ENCODE results near the gene UBN2.
"Not testable (repeated sequence)": the region's sequence is repeated elsewhere in the genome, so short reads cannot be mapped to it uniquely, and the experiment has no call there.

Gene UBN2

GRCh38 chr7:139230774-139231512 is at the start of gene UBN2:
Gene UBN2, plus strand, starts transcription at chr7:139231237. Its CDS starts 248 bp downstream, at chr7:139231485.
- peak; percentile 93 for DNase-seq

GRCh38 chr7:139181404-139181803 is 49.6 kb upstream of the UBN2 start:
- peak; percentile 4 for DNase-seq

- DNase-seq, result no peak
These were observed 48.7 kb upstream of the UBN2 start for GRCh38 chr7:139182363-139182762.

- no peak for DNase-seq
These were observed 47.8 kb upstream of the UBN2 start for GRCh38 chr7:139183251-139183650.

GRCh38 chr7:139183878-139184338 is 47.1 kb upstream of the UBN2 start:
- DNase-seq, result no peak

GRCh38 chr7:139186146-139186545 is 44.9 kb upstream of the UBN2 start:
- DNase-seq, result no peak

GRCh38 chr7:139189357-139189756 is 41.7 kb upstream of the UBN2 start:
- DNase-seq, result no peak

- DNase-seq, result no peak
These were observed 38.9 kb upstream of the UBN2 start for GRCh38 chr7:139192014-139192706.

GRCh38 chr7:139200382-139200781 is 30.7 kb upstream of the UBN2 start:
- DNase-seq, result no peak

- DNase-seq, result no peak
These were observed 27.0 kb upstream of the UBN2 start for GRCh38 chr7:139203992-139204391.

GRCh38 chr7:139205843-139206242 is 25.2 kb upstream of the UBN2 start:
- no peak for DNase-seq

- DNase-seq, result no peak
These were observed 18.9 kb upstream of the UBN2 start for GRCh38 chr7:139212133-139212532.

- DNase-seq, result not testable (repeated sequence)
These were observed 17.5 kb upstream of the UBN2 start for GRCh38 chr7:139213489-139213888.

GRCh38 chr7:139218173-139218572 is 12.9 kb upstream of the UBN2 start:
- DNase-seq, result no peak

- no peak for DNase-seq
These were observed 6.8 kb upstream of the UBN2 start for GRCh38 chr7:139224219-139224618.

- not testable (repeated sequence) for DNase-seq
These were observed 6.2 kb upstream of the UBN2 start for GRCh38 chr7:139224836-139225235.

- DNase-seq, result not testable (repeated sequence)
These were observed 5.5 kb upstream of the UBN2 start for GRCh38 chr7:139225286-139226157.

- not testable (repeated sequence) for DNase-seq
These were observed 4.9 kb upstream of the UBN2 start for GRCh38 chr7:139226158-139226515.

- not testable (repeated sequence) for DNase-seq
These were observed 4.0 kb upstream of the UBN2 start for GRCh38 chr7:139226988-139227488.

GRCh38 chr7:139230023-139230422 is 1.0 kb upstream of the UBN2 start:
- DNase-seq, result no peak

- no peak for DNase-seq
These were observed 608 bp upstream of the UBN2 start for GRCh38 chr7:139230484-139230773.

GRCh38 chr7:139231513-139232376 is 708 bp downstream of the UBN2 start:
- peak; percentile 38 for DNase-seq

GRCh38 chr7:139232377-139232717 is 1.3 kb downstream of the UBN2 start:
- DNase-seq, result no peak

Measured in HCEC 1CT (cell line).